GM23248 (cell line): Measurements from ENCODE around the gene ZNF396.

Experiments
- EZH2 ChIP-seq: fragments of 200-600 bp; sonication (generic); IDR thresholded peaks from 2 replicates; pipeline ENCODE4 v1.6.1; 2018; ENCODE audit warnings: antibody characterized with exemption, mild to moderate bottlenecking; ENCODE audit not compliant: insufficient read depth, poor library complexity, severe bottlenecking
- EZH2phosphoT487 ChIP-seq: fragments of 200-600 bp; sonication (generic); IDR thresholded peaks from 2 replicates; pipeline ENCODE4 v1.6.1; 2018; ENCODE audit warnings: antibody characterized with exemption, moderate library complexity, mild to moderate bottlenecking, low read depth; ENCODE audit not compliant: insufficient read depth

DNA sequence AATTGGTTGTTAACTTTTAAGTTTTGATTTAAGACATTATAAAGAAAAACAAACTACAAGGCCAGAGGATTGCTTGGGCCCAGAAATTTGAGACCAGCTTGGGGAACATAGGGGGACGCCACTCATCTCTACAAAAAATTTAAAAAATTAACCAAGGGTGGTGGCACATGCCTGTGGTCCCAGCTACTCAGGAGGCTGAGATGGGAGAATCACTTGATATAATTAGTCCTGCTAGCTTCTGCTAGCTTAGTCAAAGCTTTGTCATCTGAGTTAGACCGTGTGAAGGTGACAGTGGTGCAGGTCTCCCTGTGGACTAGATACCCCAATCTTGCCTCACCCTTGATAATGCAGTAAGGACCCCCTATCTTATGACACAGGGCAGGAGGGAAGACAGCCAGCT lies 6.0 kb upstream of the ZNF396 start:
- no peak for TF ChIP-seq EZH2phosphoT487
- no peak for TF ChIP-seq EZH2
